ENCODE results near the gene IFI16. TPM values are rescaled to one million over a fixed set of nuclear protein-coding genes. Genes with fewer than 3 reads are reported as not detected.
"Not testable (repeated sequence)": the region's sequence is repeated elsewhere in the genome, so short reads cannot be mapped to it uniquely, and the experiment has no call there.

Gene IFI16
- total RNA-seq, 4 donors from 2014 or later: 11.1 to 36.5 (median 17.9) TPM

GRCh38 chr1:159030877-159031447 lies 21.3 kb downstream of the IFI16 start:
- H3K9me3 ChIP-seq: no peaks in the 10 kb centered on the region
- TF ChIP-seq POLR2AphosphoS5 (IDR thresholded peaks at IDR 0.05) (no peak), POLR2A (IDR thresholded peaks at IDR 0.05) (no peak), EP300 (IDR thresholded peaks at IDR 0.05; ENCODE audit: low read depth) (no peak)
- TF ChIP-seq, protein P1, sequence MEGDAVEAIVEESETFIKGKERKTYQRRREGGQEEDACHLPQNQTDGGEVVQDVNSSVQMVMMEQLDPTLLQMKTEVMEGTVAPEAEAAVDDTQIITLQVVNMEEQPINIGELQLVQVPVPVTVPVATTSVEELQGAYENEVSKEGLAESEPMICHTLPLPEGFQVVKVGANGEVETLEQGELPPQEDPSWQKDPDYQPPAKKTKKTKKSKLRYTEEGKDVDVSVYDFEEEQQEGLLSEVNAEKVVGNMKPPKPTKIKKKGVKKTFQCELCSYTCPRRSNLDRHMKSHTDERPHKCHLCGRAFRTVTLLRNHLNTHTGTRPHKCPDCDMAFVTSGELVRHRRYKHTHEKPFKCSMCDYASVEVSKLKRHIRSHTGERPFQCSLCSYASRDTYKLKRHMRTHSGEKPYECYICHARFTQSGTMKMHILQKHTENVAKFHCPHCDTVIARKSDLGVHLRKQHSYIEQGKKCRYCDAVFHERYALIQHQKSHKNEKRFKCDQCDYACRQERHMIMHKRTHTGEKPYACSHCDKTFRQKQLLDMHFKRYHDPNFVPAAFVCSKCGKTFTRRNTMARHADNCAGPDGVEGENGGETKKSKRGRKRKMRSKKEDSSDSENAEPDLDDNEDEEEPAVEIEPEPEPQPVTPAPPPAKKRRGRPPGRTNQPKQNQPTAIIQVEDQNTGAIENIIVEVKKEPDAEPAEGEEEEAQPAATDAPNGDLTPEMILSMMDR (IDR thresholded peaks at IDR 0.05): no peak
- intact Hi-C loops (cut with DNase I; ENCODE audit: low total_unique reads): no loop called here
- WGBS, 2 donors (ENCODE audit: low coverage in 1 of 2): 81 to 90% methylated on average over 2 to 3 of the region's 3 CpGs
- DNase-seq: no peak
- H3K27me3 ChIP-seq: no peaks in the 10 kb centered on the region
- H3K4me1 ChIP-seq: no peaks in the 10 kb centered on the region
- peaks cover 0 to 34% (median 5%) of the 10 kb centered on the region in 4 donors for H3K36me3 ChIP-seq
- no peak overlapping the region for H3K4me3 ChIP-seq
- H3K27ac ChIP-seq: no peak overlapping the region
- in situ Hi-C loops (cut with MboI; ENCODE audit: low pct_ligation_motif_present in 1 of 4, low pct_unique_long_range_greater_than_20kb in 1 of 4, low sequenced_read_pairs in 3 of 4): no loop called here

GRCh38 chr1:159040206-159040605 lies 30.5 kb downstream of the IFI16 start:
- H3K9me3 ChIP-seq: no peaks in the 10 kb centered on the region
- in situ Hi-C loops (cut with MboI; ENCODE audit: low pct_ligation_motif_present in 1 of 4, low pct_unique_long_range_greater_than_20kb in 1 of 4, low sequenced_read_pairs in 3 of 4) (no loop called here), intact Hi-C loops (cut with DNase I; ENCODE audit: low total_unique reads) (no loop called here)
- 86 to 89% methylated on average over 1 of the region's 1 CpG for WGBS, 2 donors (ENCODE audit: low coverage in 1 of 2)
- H3K27me3 ChIP-seq: no peaks in the 10 kb centered on the region
- DNase-seq: no peak
- peaks cover 0 to 15% (median 3%) of the 10 kb centered on the region in 4 donors for H3K36me3 ChIP-seq
- peaks cover 0 to 7% (median 0%) of the 10 kb centered on the region in 4 donors for H3K4me1 ChIP-seq
- no peak overlapping the region for H3K27ac ChIP-seq
- TF ChIP-seq POLR2A (IDR thresholded peaks at IDR 0.05) (no peak), EP300 (IDR thresholded peaks at IDR 0.05; ENCODE audit: low read depth) (no peak), POLR2AphosphoS5 (IDR thresholded peaks at IDR 0.05) (no peak)
- TF ChIP-seq, protein P1 (IDR thresholded peaks at IDR 0.05): no peak
- H3K4me3 ChIP-seq: no peak overlapping the region

DNA sequence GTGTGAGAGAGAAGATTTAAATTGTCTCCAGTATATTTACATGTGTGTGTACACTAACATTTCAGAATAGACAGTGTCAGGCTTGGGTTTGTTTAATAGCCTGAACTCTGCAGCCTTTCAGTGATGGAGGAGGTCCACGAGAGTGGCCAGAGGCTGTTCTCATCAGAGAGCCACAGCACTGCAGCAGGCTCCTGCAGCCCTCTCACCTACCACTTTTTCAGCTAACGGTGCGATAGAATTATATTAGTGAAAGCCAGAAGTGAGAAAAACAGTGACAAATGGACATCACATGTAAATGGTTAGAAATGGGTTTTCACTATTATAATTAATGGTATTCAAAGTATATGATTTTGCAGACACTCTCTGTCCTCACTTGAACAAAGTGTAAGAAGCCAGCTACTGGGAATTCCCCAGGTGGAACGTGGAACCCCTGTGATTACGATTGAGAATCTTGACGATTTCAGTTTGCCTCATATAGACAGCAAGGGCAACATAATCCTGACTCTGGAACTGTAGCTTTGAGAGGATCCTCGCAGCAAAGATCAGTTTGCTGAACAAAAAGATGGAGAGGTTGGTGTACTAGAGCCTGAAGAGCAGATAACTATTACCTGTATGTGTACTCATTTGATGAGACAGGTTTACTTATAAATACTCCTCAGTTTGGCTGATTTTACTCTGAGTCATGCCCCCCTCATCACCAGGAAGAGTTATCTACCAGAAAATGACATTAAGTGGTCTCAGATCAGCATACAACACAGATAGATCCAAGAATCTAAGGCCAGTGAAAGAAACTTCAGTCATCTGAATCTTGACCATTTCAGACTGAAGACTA lies 31.4 kb downstream of the IFI16 start:
- H3K4me3 ChIP-seq: no peak overlapping the region
- peaks cover 0 to 7% (median 0%) of the 10 kb centered on the region in 4 donors for H3K4me1 ChIP-seq
- no peak overlapping the region for H3K27ac ChIP-seq
- DNase-seq: no peak
- H3K27me3 ChIP-seq: no peaks in the 10 kb centered on the region
- TF ChIP-seq EP300 (IDR thresholded peaks at IDR 0.05; ENCODE audit: low read depth) (no peak), POLR2A (IDR thresholded peaks at IDR 0.05) (no peak), POLR2AphosphoS5 (IDR thresholded peaks at IDR 0.05) (no peak)
- TF ChIP-seq, protein P1 (IDR thresholded peaks at IDR 0.05): no peak
- 69 to 72% methylated on average over 3 to 7 of the region's 7 CpGs for WGBS, 2 donors (ENCODE audit: low coverage in 1 of 2)
- no peaks in the 10 kb centered on the region for H3K9me3 ChIP-seq
- intact Hi-C loops (cut with DNase I; ENCODE audit: low total_unique reads) (no loop called here), in situ Hi-C loops (cut with MboI; ENCODE audit: low pct_ligation_motif_present in 1 of 4, low pct_unique_long_range_greater_than_20kb in 1 of 4, low sequenced_read_pairs in 3 of 4) (no loop called here)
- H3K36me3 ChIP-seq: peaks cover 0 to 17% (median 3%) of the 10 kb centered on the region in 4 donors

GRCh38 chr1:159046486-159046885 lies 36.8 kb downstream of the IFI16 start:
- H3K27me3 ChIP-seq; H3K4me3 ChIP-seq; H3K27ac ChIP-seq; H3K9me3 ChIP-seq; DNase-seq; in situ Hi-C loops (cut with MboI; ENCODE audit: low pct_ligation_motif_present in 1 of 4, low pct_unique_long_range_greater_than_20kb in 1 of 4, low sequenced_read_pairs in 3 of 4); intact Hi-C loops (cut with DNase I; ENCODE audit: low total_unique reads); H3K4me1 ChIP-seq: not testable (repeated sequence)
- H3K36me3 ChIP-seq: peaks cover 0 to 35% (median 2%) of the 10 kb centered on the region in 4 donors
- 44 to 50% methylated on average over 1 of the region's 1 CpG for WGBS, 2 donors (ENCODE audit: low coverage in 1 of 2)
